ENCODE data around the gene ITPR1.

ITPR1 gene

GRCh38 chr3:4464576-4464975 lies 28.6 kb upstream of the ITPR1 start:
- POLR2A ChIA-PET = no interaction called here
- TF ChIP-seq, protein P1, sequence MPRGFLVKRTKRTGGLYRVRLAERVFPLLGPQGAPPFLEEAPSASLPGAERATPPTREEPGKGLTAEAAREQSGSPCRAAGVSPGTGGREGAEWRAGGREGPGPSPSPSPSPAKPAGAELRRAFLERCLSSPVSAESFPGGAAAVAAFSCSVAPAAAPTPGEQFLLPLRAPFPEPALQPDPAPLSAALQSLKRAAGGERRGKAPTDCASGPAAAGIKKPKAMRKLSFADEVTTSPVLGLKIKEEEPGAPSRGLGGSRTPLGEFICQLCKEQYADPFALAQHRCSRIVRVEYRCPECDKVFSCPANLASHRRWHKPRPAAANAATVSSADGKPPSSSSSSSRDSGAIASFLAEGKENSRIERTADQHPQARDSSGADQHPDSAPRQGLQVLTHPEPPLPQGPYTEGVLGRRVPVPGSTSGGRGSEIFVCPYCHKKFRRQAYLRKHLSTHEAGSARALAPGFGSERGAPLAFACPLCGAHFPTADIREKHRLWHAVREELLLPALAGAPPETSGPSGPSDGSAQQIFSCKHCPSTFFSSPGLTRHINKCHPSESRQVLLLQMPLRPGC (tag by site-specific recombination; IDR thresholded peaks at IDR 0.05) = no peak
- TF ChIP-seq ZNF658 (tag by site-specific recombination; IDR thresholded peaks at IDR 0.05) (no peak), ZNF837 (tag by site-specific recombination; IDR thresholded peaks at IDR 0.05) (no peak), ZNF623 (tag by site-specific recombination; IDR thresholded peaks at IDR 0.05) (no peak), ZNF654 (tag by site-specific recombination; IDR thresholded peaks at IDR 0.05; ENCODE audit: low read depth) (no peak), SCRT1 (tag by site-specific recombination; IDR thresholded peaks at IDR 0.05; ENCODE audit: borderline replicate concordance) (no peak), ZNF391 (tag by site-specific recombination; IDR thresholded peaks at IDR 0.05; ENCODE audit: borderline replicate concordance, low read depth) (no peak), ZSCAN5A (tag by site-specific recombination; IDR thresholded peaks at IDR 0.05) (no peak), ZNF121 (tag by site-specific recombination; IDR thresholded peaks at IDR 0.05) (no peak), ZNF645 (tag by site-specific recombination; IDR thresholded peaks at IDR 0.05) (no peak), ZNF48 (tag by site-specific recombination; IDR thresholded peaks at IDR 0.05) (no peak)
- TF ChIP-seq, protein P2, sequence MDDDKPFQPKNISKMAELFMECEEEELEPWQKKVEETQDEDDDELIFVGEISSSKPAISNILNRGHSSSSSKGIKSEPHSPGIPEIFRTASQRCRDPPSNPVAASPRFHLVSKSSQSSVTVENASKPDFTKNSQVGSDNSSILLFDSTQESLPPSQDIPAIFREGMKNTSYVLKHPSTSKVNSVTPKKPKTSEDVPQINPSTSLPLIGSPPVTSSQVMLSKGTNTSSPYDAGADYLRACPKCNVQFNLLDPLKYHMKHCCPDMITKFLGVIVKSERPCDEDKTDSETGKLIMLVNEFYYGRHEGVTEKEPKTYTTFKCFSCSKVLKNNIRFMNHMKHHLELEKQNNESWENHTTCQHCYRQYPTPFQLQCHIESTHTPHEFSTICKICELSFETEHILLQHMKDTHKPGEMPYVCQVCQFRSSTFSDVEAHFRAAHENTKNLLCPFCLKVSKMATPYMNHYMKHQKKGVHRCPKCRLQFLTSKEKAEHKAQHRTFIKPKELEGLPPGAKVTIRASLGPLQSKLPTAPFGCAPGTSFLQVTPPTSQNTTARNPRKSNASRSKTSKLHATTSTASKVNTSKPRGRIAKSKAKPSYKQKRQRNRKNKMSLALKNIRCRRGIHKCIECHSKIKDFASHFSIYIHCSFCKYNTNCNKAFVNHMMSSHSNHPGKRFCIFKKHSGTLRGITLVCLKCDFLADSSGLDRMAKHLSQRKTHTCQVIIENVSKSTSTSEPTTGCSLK (tag by site-specific recombination; IDR thresholded peaks at IDR 0.05) = no peak
- TF ChIP-seq, protein P3, sequence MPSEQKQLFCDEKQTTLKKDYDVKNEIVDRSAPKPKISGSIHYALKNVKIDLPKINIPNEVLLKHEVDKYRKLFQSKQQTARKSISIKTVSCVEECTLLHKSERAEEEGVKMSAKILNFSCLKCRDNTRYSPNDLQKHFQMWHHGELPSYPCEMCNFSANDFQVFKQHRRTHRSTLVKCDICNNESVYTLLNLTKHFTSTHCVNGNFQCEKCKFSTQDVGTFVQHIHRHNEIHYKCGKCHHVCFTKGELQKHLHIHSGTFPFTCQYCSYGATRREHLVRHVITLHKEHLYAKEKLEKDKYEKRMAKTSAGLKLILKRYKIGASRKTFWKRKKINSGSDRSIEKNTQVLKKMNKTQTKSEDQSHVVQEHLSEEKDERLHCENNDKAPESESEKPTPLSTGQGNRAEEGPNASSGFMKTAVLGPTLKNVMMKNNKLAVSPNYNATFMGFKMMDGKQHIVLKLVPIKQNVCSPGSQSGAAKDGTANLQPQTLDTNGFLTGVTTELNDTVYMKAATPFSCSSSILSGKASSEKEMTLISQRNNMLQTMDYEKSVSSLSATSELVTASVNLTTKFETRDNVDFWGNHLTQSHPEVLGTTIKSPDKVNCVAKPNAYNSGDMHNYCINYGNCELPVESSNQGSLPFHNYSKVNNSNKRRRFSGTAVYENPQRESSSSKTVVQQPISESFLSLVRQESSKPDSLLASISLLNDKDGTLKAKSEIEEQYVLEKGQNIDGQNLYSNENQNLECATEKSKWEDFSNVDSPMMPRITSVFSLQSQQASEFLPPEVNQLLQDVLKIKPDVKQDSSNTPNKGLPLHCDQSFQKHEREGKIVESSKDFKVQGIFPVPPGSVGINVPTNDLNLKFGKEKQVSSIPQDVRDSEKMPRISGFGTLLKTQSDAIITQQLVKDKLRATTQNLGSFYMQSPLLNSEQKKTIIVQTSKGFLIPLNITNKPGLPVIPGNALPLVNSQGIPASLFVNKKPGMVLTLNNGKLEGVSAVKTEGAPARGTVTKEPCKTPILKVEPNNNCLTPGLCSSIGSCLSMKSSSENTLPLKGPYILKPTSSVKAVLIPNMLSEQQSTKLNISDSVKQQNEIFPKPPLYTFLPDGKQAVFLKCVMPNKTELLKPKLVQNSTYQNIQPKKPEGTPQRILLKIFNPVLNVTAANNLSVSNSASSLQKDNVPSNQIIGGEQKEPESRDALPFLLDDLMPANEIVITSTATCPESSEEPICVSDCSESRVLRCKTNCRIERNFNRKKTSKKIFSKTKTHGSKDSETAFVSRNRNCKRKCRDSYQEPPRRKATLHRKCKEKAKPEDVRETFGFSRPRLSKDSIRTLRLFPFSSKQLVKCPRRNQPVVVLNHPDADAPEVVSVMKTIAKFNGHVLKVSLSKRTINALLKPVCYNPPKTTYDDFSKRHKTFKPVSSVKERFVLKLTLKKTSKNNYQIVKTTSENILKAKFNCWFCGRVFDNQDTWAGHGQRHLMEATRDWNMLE (tag by site-specific recombination; conservative IDR thresholded peaks at IDR 0.05; ENCODE audit: low read depth) = no peak
- TF ChIP-seq, protein P4, sequence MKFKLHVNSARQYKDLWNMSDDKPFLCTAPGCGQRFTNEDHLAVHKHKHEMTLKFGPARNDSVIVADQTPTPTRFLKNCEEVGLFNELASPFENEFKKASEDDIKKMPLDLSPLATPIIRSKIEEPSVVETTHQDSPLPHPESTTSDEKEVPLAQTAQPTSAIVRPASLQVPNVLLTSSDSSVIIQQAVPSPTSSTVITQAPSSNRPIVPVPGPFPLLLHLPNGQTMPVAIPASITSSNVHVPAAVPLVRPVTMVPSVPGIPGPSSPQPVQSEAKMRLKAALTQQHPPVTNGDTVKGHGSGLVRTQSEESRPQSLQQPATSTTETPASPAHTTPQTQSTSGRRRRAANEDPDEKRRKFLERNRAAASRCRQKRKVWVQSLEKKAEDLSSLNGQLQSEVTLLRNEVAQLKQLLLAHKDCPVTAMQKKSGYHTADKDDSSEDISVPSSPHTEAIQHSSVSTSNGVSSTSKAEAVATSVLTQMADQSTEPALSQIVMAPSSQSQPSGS (tag by site-specific recombination; IDR thresholded peaks at IDR 0.05; ENCODE audit: low read depth) = no peak

More at GRCh38 chr3:4464576-4464975, 28.6 kb upstream of the ITPR1 start:
- Histone ChIP-seq H3K4me3 (ENCODE audit: low read depth, low read length) (no peak overlapping the region), H3K36me3 (ENCODE audit: control insufficient read depth in 2 of 2, insufficient read depth in 1 of 2, low read length in 2 of 2) (no peaks in the 10 kb centered on the region), H3K9me3 (ENCODE audit: control insufficient read depth, insufficient read depth, low read depth, low read length) (no peaks in the 10 kb centered on the region), H3K4me1 (ENCODE audit: control insufficient read depth, insufficient read depth, low read length) (no peaks in the 10 kb centered on the region), H3K27ac (ENCODE audit: extremely low read depth, low read depth, low read length) (no peak overlapping the region)
- CTCF ChIA-PET = no interaction called here

Data from HEK293 (cell line).